Psoas muscle (tissue), 8 donors: ENCODE measurements around the gene STAM2. TPM values are rescaled to one million over a fixed set of nuclear protein-coding genes. Genes with fewer than 3 reads are reported as not detected.

Experiments used
- ATAC-seq, 4 donors: fragments of 200-7000 bp; cut with Tn5 transposase; one replicate each; pipeline ENCODE4 v1.9.1; 2020; ENCODE audit warnings: moderate library complexity in 3 of 4, mild to moderate bottlenecking in 2 of 4
- DNase-seq, 2 donors: peaks; one replicate each; pipeline ENCODE4 v3.0.0-alpha.2; 2020
- H3K27ac ChIP-seq: fragments of 200-600 bp; one replicate; pipeline ENCODE4 v1.8.0; 2022
- H3K27me3 ChIP-seq, 3 donors: fragments of 200-600 bp in 1 of 3; one replicate each; pipeline versions ENCODE4 v1.6.1 to v1.8.0; 2013 to 2022; ENCODE audit warnings: low read length in 2 of 3, mild to moderate bottlenecking in 2 of 3, moderate library complexity in 1 of 3; ENCODE audit not compliant: insufficient read depth in 3 of 3
- H3K36me3 ChIP-seq, 2 donors: fragments of 200-600 bp in 1 of 2; one replicate each; pipeline versions ENCODE4 v1.6.1 to v1.8.0; 2013 to 2022; ENCODE audit warnings: low read depth in 1 of 2, mild to moderate bottlenecking in 1 of 2, moderate library complexity in 1 of 2; ENCODE audit not compliant: insufficient read depth in 1 of 2
- H3K4me1 ChIP-seq: fragments of 200-600 bp; one replicate; pipeline ENCODE4 v1.8.0; 2022
- H3K4me3 ChIP-seq: fragments of 200-600 bp; one replicate; pipeline ENCODE4 v1.8.0; 2022; ENCODE audit warnings: mild to moderate bottlenecking
- H3K9me3 ChIP-seq: fragments of 200-600 bp; one replicate; pipeline ENCODE4 v1.8.0; 2022
- WGBS, 3 donors: extraction: QIAGEN DNeasy Blood & Tissue Kit; methylation state at CpG; one replicate each; pipeline versions ENCODE4 v1.1.6 to v1.1.7; 2013; 5-methylcytosine and 5-hydroxymethylcytosine counted together
- intact Hi-C, 2 donors: fragments of 100-400 bp; cut with DNase I; formaldehyde crosslinking; loops; one replicate each; pipeline versions ENCODE4 v1.11.0 to v1.14.2; 2022
- polyA plus RNA-seq, 3 donors: library from polyadenylated mRNA; stranded (reverse); fragments of 200-250 nt; gene quantifications; one replicate each; pipeline ENCODE4 v1.2.3, GENCODE V29; 2013
- total RNA-seq, 4 donors: library from RNA; stranded (reverse); fragmentation: NEBNext Ultra II Directional in 2 of 4; extraction: Animal tissue kit (Norgen Biotek cat#: 25700) in 2 of 4; gene quantifications; one replicate each; pipeline versions ENCODE4 v1.2.1 to v1.2.4, GENCODE V29; 2021 to 2023
- TF ChIP-seq, protein P1 (sequence below): fragments of 200-600 bp; IDR thresholded peaks from one replicate; pipeline ENCODE4 v1.8.0; 2022; ENCODE audit warnings: antibody characterized with exemption
- donor health status: healthy with polysubstance abuse.
- donor health status: DM: no; HTN: no; CAD: no; lungs with moderate emphysema.
- donor health status: Bipolar disorder and iron deficiency.
- donor health status: healthy.
- donor health status: DM: yes; HTN: yes; CAD: no.
- donor health status: DM: no; HTN: no; CAD: no.
- donor health status: DM: no; HTN: no; CAD: no.
- donor health status: DM: yes; HTN: yes; CAD: no.

The STAM2 gene
- total and polyA plus RNA-seq, 7 donors = 6.8 to 21.1 (median 15.5) TPM

DNA sequence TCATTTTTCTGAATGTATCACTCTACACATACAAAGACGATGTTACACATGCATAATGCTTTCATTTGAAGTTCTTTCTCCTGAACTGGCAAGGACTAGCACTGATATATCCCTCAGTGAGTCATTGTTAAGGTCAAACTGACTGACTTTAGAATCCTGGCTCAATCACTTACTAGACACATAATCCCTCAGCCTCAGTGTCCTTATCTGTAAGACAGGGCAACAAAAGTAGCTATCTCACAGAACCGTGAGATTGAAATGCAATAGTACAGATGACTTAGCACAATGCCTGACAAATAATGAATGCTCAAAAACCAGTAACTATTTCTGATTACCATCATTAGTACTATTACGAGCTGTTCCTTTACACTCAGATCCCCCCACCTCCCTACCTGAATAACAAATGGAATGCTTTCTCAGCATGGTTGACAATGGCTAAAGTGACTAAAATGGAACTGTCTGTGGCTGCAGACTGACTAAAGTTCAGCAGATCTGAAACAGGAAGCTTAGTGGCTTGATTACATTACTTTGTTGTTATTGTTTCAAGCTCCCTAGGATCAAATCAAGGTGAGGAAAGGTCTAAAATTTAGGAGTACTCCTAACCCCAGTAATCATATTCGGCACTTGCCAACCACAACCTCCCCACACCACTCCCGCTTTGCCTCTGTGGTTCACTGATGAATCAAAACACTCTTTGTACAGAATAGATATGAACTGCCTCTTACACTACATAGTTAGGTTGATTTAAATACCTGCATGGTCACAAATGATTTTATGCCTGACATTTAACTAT, 40.9 kb downstream of the STAM2 start:
- Histone ChIP-seq H3K4me3 (no peak overlapping the region), H3K4me1 (no peaks in the 10 kb centered on the region), H3K27me3 (no peaks in the 10 kb centered on the region), H3K9me3 (no peaks in the 10 kb centered on the region), H3K36me3 (peaks cover 3 to 43% of the 10 kb centered on the region in 2 donors), H3K27ac (no peak overlapping the region)
- WGBS, 3 donors = 81 to 83% (median 81%) methylated on average over 5 of the region's 5 CpGs
- TF ChIP-seq, protein P1, sequence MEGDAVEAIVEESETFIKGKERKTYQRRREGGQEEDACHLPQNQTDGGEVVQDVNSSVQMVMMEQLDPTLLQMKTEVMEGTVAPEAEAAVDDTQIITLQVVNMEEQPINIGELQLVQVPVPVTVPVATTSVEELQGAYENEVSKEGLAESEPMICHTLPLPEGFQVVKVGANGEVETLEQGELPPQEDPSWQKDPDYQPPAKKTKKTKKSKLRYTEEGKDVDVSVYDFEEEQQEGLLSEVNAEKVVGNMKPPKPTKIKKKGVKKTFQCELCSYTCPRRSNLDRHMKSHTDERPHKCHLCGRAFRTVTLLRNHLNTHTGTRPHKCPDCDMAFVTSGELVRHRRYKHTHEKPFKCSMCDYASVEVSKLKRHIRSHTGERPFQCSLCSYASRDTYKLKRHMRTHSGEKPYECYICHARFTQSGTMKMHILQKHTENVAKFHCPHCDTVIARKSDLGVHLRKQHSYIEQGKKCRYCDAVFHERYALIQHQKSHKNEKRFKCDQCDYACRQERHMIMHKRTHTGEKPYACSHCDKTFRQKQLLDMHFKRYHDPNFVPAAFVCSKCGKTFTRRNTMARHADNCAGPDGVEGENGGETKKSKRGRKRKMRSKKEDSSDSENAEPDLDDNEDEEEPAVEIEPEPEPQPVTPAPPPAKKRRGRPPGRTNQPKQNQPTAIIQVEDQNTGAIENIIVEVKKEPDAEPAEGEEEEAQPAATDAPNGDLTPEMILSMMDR = no peak
- DNase-seq (no peak), ATAC-seq (peak; percentile 30 to 60 (median 50))
- intact Hi-C loops = no loop called here

DNA sequence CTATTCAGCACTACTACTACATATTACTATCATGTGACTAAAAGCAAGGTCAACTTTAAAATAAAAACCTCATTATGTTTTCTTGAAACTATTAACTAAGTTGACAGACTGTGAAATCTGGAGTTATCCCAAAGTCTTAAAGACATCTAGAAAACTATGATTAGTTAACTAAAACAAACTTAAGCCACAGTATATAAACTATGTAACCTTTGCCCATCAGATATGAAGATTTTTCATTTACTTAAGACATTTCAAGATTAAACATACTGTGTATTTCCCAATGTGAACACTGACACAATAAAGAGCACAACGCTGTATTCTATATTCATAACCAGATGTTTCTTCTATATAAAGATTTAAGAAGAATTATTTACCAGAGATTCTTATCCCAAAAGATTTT, 43.3 kb downstream of the STAM2 start:
- DNase-seq (no peak), ATAC-seq (no peak)
- Histone ChIP-seq H3K4me1 (no peaks in the 10 kb centered on the region), H3K36me3 (peaks cover 3 to 52% of the 10 kb centered on the region in 2 donors), H3K27me3 (no peaks in the 10 kb centered on the region), H3K9me3 (no peaks in the 10 kb centered on the region), H3K27ac (no peak overlapping the region), H3K4me3 (no peak overlapping the region)
- intact Hi-C loops = no loop called here
- TF ChIP-seq, protein P1 = no peak
- WGBS, 3 donors = 89 to 96% (median 93%) methylated on average over 1 of the region's 1 CpG

DNA sequence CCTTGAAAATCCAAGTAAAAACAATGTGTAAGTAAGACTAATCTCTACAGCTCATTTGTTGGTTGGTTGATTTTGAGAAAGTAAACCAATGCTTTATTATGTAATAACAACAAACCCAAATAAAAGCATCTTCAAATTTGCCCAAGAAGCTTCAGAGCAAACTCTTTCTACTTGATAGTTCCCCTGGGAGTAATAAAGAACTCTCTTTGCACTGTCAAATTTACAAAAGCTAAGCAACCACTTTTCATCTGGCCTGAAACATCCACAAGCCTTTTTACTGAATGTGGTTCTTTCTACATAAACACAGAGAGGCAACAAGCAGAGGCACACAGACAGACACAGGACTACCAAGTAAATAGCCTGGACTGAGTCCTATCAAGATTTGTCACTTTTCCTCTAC, 47.9 kb downstream of the STAM2 start:
- intact Hi-C loops = no loop called here
- Histone ChIP-seq H3K27ac (no peak overlapping the region), H3K27me3 (no peaks in the 10 kb centered on the region), H3K9me3 (no peaks in the 10 kb centered on the region), H3K4me3 (no peak overlapping the region), H3K36me3 (peaks cover 8 to 90% of the 10 kb centered on the region in 2 donors), H3K4me1 (no peaks in the 10 kb centered on the region)
- TF ChIP-seq, protein P1 = no peak
- DNase-seq (no peak), ATAC-seq (no peak)

DNA sequence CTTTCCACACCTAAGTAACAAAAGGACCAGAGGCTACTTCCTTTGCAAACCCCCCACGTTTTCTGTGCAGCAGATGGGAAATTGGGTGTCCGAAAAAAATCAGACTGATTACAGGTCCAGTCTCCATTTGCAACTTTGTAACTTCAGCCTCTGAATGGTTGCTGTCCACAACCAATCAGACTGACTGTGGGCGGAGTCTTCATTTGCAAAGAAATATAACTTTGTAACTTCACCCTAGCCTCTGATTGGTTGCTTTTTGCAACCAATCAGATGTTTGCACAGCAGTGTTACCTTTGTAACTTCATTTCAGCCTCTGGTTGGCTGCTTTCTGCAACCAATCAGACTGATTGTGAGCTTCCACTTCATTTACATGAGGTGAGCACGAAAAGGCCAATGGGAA, 48.9 kb downstream of the STAM2 start:
- DNase-seq (no peak), ATAC-seq (no peak)
- Histone ChIP-seq H3K27ac (no peak overlapping the region), H3K4me3 (no peak overlapping the region), H3K9me3 (no peaks in the 10 kb centered on the region), H3K27me3 (no peaks in the 10 kb centered on the region), H3K36me3 (peaks cover 8 to 89% of the 10 kb centered on the region in 2 donors), H3K4me1 (no peaks in the 10 kb centered on the region)
- intact Hi-C loops = no loop called here
- WGBS, 3 donors = 85 to 92% (median 91%) methylated on average over 4 of the region's 4 CpGs
- TF ChIP-seq, protein P1 = no peak

DNA sequence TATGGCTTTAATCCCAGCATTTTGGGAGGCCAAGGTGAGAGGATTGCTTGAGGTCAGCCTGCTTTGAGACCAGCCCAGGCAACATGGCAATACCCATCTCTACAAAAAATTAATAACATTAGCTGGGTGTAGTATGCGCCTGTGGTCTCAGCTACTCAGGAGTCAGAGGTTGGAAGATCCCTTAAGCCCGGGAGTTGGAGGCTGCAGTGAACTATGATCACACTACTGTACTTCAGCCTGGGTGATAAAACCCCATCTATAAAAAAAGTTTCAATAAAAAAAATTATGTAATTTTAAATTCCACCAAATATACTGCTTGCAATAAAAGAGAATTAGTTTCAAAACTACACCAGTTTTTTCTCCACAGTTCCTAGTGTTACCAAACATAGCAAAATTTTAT, 53.4 kb downstream of the STAM2 start:
- 92 to 95% (median 94%) methylated on average over 2 of the region's 2 CpGs for WGBS, 3 donors
- H3K36me3 ChIP-seq = peaks cover 6 to 79% of the 10 kb centered on the region in 2 donors
- intact Hi-C loops = no loop called here
- DNase-seq = no peak
- no peaks in the 10 kb centered on the region for H3K9me3 ChIP-seq
- no peaks in the 10 kb centered on the region for H3K27me3 ChIP-seq
- no peak overlapping the region for H3K4me3 ChIP-seq
- TF ChIP-seq, protein P1 = no peak
- H3K27ac ChIP-seq = no peak overlapping the region
- no peaks in the 10 kb centered on the region for H3K4me1 ChIP-seq
- no peak for ATAC-seq
